ENCODE results near the gene ATXN1.

DNA sequence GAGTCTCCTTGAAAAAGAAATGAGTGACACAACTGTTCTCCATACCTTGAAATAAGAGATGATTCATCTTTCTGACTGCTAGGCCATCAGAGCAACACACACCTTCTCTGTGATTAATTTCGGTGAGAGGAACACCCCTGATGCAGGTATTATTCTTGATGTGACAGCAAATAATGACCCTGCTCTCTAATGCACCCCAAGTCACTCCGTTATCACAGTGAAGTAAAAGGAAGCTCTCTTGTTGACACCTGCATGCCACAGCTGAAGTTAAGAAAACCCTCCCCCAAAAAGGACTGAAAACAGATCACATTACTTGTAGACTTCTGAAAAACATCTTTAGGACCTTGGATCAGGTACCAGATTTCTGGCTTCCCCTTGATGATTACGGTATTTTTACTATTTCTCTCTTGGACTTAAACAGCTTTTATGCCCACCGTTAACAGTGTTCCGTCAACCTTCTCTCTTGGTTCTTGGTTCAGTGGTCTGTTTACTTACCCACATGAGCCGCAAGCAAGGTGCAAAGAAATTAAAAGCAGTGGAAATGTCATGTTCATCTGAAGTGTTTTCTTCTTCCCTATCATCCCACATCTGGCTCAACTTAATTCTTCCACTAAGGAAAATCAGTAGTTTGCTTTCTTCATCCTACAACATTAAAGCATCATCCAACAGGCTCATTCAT is 273.1 kb downstream of the ATXN1 start:
- TF ChIP-seq, protein P1, sequence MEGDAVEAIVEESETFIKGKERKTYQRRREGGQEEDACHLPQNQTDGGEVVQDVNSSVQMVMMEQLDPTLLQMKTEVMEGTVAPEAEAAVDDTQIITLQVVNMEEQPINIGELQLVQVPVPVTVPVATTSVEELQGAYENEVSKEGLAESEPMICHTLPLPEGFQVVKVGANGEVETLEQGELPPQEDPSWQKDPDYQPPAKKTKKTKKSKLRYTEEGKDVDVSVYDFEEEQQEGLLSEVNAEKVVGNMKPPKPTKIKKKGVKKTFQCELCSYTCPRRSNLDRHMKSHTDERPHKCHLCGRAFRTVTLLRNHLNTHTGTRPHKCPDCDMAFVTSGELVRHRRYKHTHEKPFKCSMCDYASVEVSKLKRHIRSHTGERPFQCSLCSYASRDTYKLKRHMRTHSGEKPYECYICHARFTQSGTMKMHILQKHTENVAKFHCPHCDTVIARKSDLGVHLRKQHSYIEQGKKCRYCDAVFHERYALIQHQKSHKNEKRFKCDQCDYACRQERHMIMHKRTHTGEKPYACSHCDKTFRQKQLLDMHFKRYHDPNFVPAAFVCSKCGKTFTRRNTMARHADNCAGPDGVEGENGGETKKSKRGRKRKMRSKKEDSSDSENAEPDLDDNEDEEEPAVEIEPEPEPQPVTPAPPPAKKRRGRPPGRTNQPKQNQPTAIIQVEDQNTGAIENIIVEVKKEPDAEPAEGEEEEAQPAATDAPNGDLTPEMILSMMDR (IDR thresholded peaks at IDR 0.05; ENCODE audit: control extremely low read depth in 1 of 3, insufficient read depth in 1 of 3, low read depth in 1 of 3, low read length in 3 of 3): no peak
- TF ChIP-seq ASH2L (IDR thresholded peaks at IDR 0.05; ENCODE audit: low read length) (no peak), POLR2AphosphoS5 (IDR thresholded peaks at IDR 0.05; ENCODE audit: low read depth, low read length) (no peak), JUND (IDR thresholded peaks at IDR 0.05; ENCODE audit: low read length) (no peak), SP2 (IDR thresholded peaks at IDR 0.05; ENCODE audit: low read length) (no peak), KDM5A (IDR thresholded peaks at IDR 0.05; ENCODE audit: low read length) (no peak), MAFK (IDR thresholded peaks at IDR 0.05; ENCODE audit: low read depth, low read length) (no peak), SUZ12 (IDR thresholded peaks at IDR 0.05; ENCODE audit: low read length) (no peak), CHD2 (IDR thresholded peaks at IDR 0.05; ENCODE audit: low read length) (no peak), ZNF274 (IDR thresholded peaks at IDR 0.05; ENCODE audit: borderline replicate concordance, extremely low read depth, low read length) (no peak), FOSL1 (IDR thresholded peaks at IDR 0.05; ENCODE audit: insufficient read depth, low read depth, low read length) (no peak), BACH1 (IDR thresholded peaks at IDR 0.05; ENCODE audit: low read length) (no peak), BRCA1 (IDR thresholded peaks at IDR 0.05; ENCODE audit: low read depth, low read length) (no peak)
